Measurements from ENCODE around the gene FBXL14. TPM values are rescaled to one million over a fixed set of nuclear protein-coding genes. Genes with fewer than 3 reads are reported as not detected.

FBXL14 gene
- polyA plus RNA-seq, 1 donor from 2014 or later: 15.1 TPM

DNA sequence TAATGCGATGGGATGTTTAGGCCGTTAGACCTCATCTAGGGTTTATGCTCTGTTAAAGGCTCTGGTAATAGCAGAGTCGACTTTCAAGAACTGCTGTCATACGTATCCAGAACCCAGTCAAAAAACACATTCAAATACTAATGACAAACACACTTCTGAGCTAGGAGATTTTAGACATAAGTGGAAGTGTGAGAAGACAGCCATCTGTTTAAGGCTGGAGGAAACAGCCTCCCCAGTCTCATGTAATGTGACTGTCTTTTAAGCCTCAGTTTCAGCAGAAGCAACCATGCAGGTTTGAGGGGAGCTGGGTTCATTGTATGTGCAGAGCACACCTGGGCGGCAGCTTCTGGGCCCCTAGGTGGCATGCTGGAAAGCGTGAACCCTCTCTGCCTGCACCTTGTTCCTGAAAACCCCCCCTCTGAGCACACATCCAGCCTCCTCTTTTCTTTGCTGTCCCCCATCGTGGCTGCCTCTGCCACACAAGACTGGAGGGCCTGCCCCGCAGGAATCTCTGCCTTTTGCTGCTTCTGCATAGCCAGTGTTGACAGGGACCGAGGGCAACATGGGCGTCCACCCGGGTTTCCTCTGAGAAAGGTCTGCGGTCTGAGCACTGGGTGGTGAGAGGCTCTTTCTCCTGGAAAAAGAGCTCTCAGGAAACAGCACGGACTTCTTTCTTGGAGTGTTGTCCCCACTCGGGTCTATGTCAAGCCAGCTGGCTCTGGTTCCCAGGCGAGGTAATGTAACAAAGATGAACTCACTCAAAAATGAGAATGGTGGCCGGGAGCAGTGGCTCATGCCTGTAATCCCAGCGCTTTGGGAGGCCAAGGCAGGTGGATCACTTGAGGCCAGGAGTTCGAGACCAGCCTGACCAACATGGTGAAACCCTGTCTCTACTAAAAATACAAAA is 46.2 kb upstream of the FBXL14 start:
- H3F3A ChIP-seq (ENCODE audit: insufficient read depth, low read length, poor library complexity, severe bottlenecking): no peaks in the 10 kb centered on the region
- no peaks in the 10 kb centered on the region for H3K9me3 ChIP-seq (ENCODE audit: low read length)
- H3K79me2 ChIP-seq (replicated peaks; ENCODE audit: insufficient read depth, low read length): no peaks in the 10 kb centered on the region
- no peak overlapping the region for H2AFZ ChIP-seq (ENCODE audit: low read depth, low read length)
- no peaks in the 10 kb centered on the region for H3K27me3 ChIP-seq (ENCODE audit: insufficient read depth, low read depth, low read length)
- H3K27ac ChIP-seq (ENCODE audit: low read length): no peak overlapping the region
- no peaks in the 10 kb centered on the region for H3K36me3 ChIP-seq (ENCODE audit: insufficient read depth, low read length)
- TF ChIP-seq EP300 (conservative IDR thresholded peaks at IDR 0.05; ENCODE audit: poor library complexity, severe bottlenecking): no peak
- H4K20me1 ChIP-seq (ENCODE audit: insufficient read depth): no peaks in the 10 kb centered on the region
- no peak overlapping the region for H3K4me2 ChIP-seq (ENCODE audit: low read length)
- H3K9ac ChIP-seq (ENCODE audit: low read length): no peak overlapping the region
- no peaks in the 10 kb centered on the region for H3K9me2 ChIP-seq (ENCODE audit: insufficient read depth, low read length)
- no peak overlapping the region for H3K4me3 ChIP-seq (ENCODE audit: low read length)

DNA sequence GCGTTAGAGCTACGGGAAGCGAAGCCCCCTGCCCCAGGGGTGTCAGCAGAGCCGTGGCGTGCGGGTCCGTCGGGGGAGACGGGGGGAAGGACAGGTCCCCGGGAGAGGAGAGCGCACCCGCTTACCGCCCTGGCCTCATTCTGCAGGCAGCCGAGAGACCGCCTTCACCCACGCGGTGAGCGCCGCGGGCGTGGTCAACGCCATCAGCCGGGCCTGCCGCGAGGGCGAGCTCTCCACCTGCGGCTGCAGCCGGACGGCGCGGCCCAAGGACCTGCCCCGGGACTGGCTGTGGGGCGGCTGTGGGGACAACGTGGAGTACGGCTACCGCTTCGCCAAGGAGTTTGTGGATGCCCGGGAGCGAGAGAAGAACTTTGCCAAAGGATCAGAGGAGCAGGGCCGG is 45.2 kb upstream of the FBXL14 start:
- TF ChIP-seq, protein P1, sequence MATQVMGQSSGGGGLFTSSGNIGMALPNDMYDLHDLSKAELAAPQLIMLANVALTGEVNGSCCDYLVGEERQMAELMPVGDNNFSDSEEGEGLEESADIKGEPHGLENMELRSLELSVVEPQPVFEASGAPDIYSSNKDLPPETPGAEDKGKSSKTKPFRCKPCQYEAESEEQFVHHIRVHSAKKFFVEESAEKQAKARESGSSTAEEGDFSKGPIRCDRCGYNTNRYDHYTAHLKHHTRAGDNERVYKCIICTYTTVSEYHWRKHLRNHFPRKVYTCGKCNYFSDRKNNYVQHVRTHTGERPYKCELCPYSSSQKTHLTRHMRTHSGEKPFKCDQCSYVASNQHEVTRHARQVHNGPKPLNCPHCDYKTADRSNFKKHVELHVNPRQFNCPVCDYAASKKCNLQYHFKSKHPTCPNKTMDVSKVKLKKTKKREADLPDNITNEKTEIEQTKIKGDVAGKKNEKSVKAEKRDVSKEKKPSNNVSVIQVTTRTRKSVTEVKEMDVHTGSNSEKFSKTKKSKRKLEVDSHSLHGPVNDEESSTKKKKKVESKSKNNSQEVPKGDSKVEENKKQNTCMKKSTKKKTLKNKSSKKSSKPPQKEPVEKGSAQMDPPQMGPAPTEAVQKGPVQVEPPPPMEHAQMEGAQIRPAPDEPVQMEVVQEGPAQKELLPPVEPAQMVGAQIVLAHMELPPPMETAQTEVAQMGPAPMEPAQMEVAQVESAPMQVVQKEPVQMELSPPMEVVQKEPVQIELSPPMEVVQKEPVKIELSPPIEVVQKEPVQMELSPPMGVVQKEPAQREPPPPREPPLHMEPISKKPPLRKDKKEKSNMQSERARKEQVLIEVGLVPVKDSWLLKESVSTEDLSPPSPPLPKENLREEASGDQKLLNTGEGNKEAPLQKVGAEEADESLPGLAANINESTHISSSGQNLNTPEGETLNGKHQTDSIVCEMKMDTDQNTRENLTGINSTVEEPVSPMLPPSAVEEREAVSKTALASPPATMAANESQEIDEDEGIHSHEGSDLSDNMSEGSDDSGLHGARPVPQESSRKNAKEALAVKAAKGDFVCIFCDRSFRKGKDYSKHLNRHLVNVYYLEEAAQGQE (IDR thresholded peaks at IDR 0.05; ENCODE audit: borderline replicate concordance): no peak
- no peak for TF ChIP-seq EZH2 (IDR thresholded peaks at IDR 0.05; ENCODE audit: borderline replicate concordance, insufficient read depth, low read length, poor library complexity, severe bottlenecking)
- TF ChIP-seq, protein P2, sequence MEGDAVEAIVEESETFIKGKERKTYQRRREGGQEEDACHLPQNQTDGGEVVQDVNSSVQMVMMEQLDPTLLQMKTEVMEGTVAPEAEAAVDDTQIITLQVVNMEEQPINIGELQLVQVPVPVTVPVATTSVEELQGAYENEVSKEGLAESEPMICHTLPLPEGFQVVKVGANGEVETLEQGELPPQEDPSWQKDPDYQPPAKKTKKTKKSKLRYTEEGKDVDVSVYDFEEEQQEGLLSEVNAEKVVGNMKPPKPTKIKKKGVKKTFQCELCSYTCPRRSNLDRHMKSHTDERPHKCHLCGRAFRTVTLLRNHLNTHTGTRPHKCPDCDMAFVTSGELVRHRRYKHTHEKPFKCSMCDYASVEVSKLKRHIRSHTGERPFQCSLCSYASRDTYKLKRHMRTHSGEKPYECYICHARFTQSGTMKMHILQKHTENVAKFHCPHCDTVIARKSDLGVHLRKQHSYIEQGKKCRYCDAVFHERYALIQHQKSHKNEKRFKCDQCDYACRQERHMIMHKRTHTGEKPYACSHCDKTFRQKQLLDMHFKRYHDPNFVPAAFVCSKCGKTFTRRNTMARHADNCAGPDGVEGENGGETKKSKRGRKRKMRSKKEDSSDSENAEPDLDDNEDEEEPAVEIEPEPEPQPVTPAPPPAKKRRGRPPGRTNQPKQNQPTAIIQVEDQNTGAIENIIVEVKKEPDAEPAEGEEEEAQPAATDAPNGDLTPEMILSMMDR (IDR thresholded peaks at IDR 0.05; ENCODE audit: poor library complexity, severe bottlenecking): no peak
- no peak for TF ChIP-seq SMC3 (conservative IDR thresholded peaks at IDR 0.05; ENCODE audit: poor library complexity)
- TF ChIP-seq POLR2AphosphoS5 (IDR thresholded peaks at IDR 0.05): no peak
- TF ChIP-seq RAD21 (conservative IDR thresholded peaks at IDR 0.05): no peak
- Histone ChIP-seq H3K27ac (ENCODE audit: low read length) (no peak overlapping the region), H3K9ac (ENCODE audit: low read length) (no peak overlapping the region), H3K4me2 (ENCODE audit: low read length) (no peak overlapping the region), H3K27me3 (ENCODE audit: insufficient read depth, low read depth, low read length) (no peaks in the 10 kb centered on the region), H2AFZ (ENCODE audit: low read depth, low read length) (no peak overlapping the region), H3K79me2 (replicated peaks; ENCODE audit: insufficient read depth, low read length) (no peaks in the 10 kb centered on the region), H3K36me3 (ENCODE audit: insufficient read depth, low read length) (no peaks in the 10 kb centered on the region), H3K4me3 (ENCODE audit: low read length) (no peak overlapping the region), H4K20me1 (ENCODE audit: insufficient read depth) (no peaks in the 10 kb centered on the region), H3K9me3 (ENCODE audit: low read length) (no peaks in the 10 kb centered on the region), H3F3A (ENCODE audit: insufficient read depth, low read length, poor library complexity, severe bottlenecking) (peaks cover 2% of the 10 kb centered on the region), H3K9me2 (ENCODE audit: insufficient read depth, low read length) (no peaks in the 10 kb centered on the region)

DNA sequence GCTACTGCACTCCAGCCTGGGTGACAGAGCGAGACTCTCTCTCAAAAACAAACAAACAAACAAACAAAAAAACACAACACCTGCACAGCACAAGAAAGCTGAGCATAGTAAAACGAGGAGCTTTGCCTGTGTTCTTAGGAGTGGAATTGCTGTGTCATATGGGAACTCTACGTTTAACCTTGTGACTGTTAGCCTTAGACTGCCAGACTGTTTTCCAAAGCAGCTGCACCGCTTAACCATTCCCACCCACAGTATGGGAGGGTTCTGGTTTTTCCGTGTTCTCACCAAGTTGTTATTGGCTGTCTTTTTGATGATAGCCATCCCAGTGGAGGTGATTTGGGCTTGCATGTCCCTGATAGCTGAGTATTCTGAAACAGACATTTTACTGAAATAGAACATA is 43.8 kb upstream of the FBXL14 start:
- Histone ChIP-seq H3K9me2 (ENCODE audit: insufficient read depth, low read length) (no peaks in the 10 kb centered on the region), H3K9me3 (ENCODE audit: low read length) (no peaks in the 10 kb centered on the region), H3K36me3 (ENCODE audit: insufficient read depth, low read length) (no peaks in the 10 kb centered on the region), H3K27ac (ENCODE audit: low read length) (no peak overlapping the region), H4K20me1 (ENCODE audit: insufficient read depth) (no peaks in the 10 kb centered on the region), H3F3A (ENCODE audit: insufficient read depth, low read length, poor library complexity, severe bottlenecking) (peaks cover 2% of the 10 kb centered on the region), H3K27me3 (ENCODE audit: insufficient read depth, low read depth, low read length) (no peaks in the 10 kb centered on the region), H3K79me2 (replicated peaks; ENCODE audit: insufficient read depth, low read length) (no peaks in the 10 kb centered on the region), H3K9ac (ENCODE audit: low read length) (no peak overlapping the region), H2AFZ (ENCODE audit: low read depth, low read length) (no peak overlapping the region), H3K4me3 (ENCODE audit: low read length) (no peak overlapping the region), H3K4me2 (ENCODE audit: low read length) (no peak overlapping the region)
- no peak for TF ChIP-seq EP300 (conservative IDR thresholded peaks at IDR 0.05; ENCODE audit: poor library complexity, severe bottlenecking)
- no peak for TF ChIP-seq EZH2 (IDR thresholded peaks at IDR 0.05; ENCODE audit: borderline replicate concordance, insufficient read depth, low read length, poor library complexity, severe bottlenecking)
- no peak for TF ChIP-seq POLR2AphosphoS5 (IDR thresholded peaks at IDR 0.05)
- TF ChIP-seq MXI1 (conservative IDR thresholded peaks at IDR 0.05; ENCODE audit: poor library complexity, severe bottlenecking): no peak
- no peak for TF ChIP-seq RAD21 (conservative IDR thresholded peaks at IDR 0.05)
- TF ChIP-seq, protein P2 (IDR thresholded peaks at IDR 0.05; ENCODE audit: poor library complexity, severe bottlenecking): no peak
- TF ChIP-seq TAF1 (IDR thresholded peaks at IDR 0.05; ENCODE audit: low read depth): no peak
- no peak for TF ChIP-seq SMC3 (conservative IDR thresholded peaks at IDR 0.05; ENCODE audit: poor library complexity)
- TF ChIP-seq, protein P1 (IDR thresholded peaks at IDR 0.05; ENCODE audit: borderline replicate concordance): no peak
